ENCODE data around the gene BAAT.
"Not testable (repeated sequence)": the region's sequence is repeated elsewhere in the genome, so short reads cannot be mapped to it uniquely, and the experiment has no call there.

BAAT gene

GRCh38 chr9:101359679-101360078 lies 25.1 kb downstream of the BAAT start:
- DNase-seq: no peak

GRCh38 chr9:101356619-101357018 lies 28.2 kb downstream of the BAAT start:
- DNase-seq: no peak

- no peak for DNase-seq
These were observed 29.8 kb downstream of the BAAT start for GRCh38 chr9:101354765-101355708.

- DNase-seq: no peak
These were observed 30.6 kb downstream of the BAAT start for GRCh38 chr9:101354143-101354764.

GRCh38 chr9:101353683-101354082 lies 31.1 kb downstream of the BAAT start:
- DNase-seq: no peak

GRCh38 chr9:101352892-101353463 lies 31.8 kb downstream of the BAAT start:
- DNase-seq: no peak

GRCh38 chr9:101350285-101350684 lies 34.5 kb downstream of the BAAT start:
- DNase-seq: no peak

- no peak for DNase-seq
These were observed 42.2 kb downstream of the BAAT start for GRCh38 chr9:101342595-101342994.

GRCh38 chr9:101341958-101342357 lies 42.8 kb downstream of the BAAT start:
- no peak for DNase-seq

GRCh38 chr9:101337237-101337636 lies 47.6 kb downstream of the BAAT start:
- no peak for DNase-seq

GRCh38 chr9:101336091-101336490 lies 48.7 kb downstream of the BAAT start:
- DNase-seq: no peak

- no peak for DNase-seq
These were observed 50.7 kb downstream of the BAAT start for GRCh38 chr9:101333926-101334702.

GRCh38 chr9:101333490-101333889 lies 51.3 kb downstream of the BAAT start:
- no peak for DNase-seq

GRCh38 chr9:101332362-101332761 lies 52.4 kb downstream of the BAAT start:
- no peak for DNase-seq

GRCh38 chr9:101327422-101327909 lies 57.3 kb downstream of the BAAT start:
- DNase-seq: not testable (repeated sequence)

GRCh38 chr9:101326501-101326900 lies 58.3 kb downstream of the BAAT start:
- DNase-seq: no peak

- no peak for DNase-seq
These were observed 58.8 kb downstream of the BAAT start for GRCh38 chr9:101326035-101326434.

- DNase-seq: no peak
These were observed 59.8 kb downstream of the BAAT start for GRCh38 chr9:101325053-101325452.

- no peak for DNase-seq
These were observed 60.5 kb downstream of the BAAT start for GRCh38 chr9:101324245-101324804.

- no peak for DNase-seq
These were observed 61.7 kb downstream of the BAAT start for GRCh38 chr9:101323129-101323528.

- DNase-seq: no peak
These were observed 67.1 kb downstream of the BAAT start for GRCh38 chr9:101317735-101318134.

GRCh38 chr9:101315112-101315450 lies 69.7 kb downstream of the BAAT start:
- no peak for DNase-seq

Measured in fibroblast of skin of back (primary cell).